ENCODE data around the gene C2orf49. TPM values are rescaled to one million over a fixed set of nuclear protein-coding genes. Genes with fewer than 3 reads are reported as not detected.

The C2orf49 gene
- total RNA-seq, 1 experiment from 2014 or later = 17.2 TPM

DNA sequence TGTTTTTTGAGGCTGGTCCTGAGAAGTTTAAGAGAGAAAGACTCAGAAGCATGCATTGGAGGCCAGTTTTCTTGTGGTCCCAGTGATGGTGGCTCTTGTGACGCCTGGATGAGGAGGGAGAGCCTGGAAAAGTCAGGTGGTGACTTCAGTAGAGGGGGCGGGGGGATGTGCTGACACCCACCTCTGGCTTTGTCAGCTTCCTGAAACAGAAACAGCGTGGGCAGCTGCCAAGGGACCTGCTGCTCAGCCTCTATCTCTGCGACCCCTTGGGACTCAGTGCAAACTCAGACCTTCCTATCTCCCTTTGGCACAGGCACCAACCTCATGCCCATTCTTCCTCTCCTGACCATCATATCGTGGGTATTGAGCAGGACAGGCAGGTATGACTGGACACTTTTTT lies 14.2 kb upstream of the C2orf49 start:
- H3K4me1 ChIP-seq (ENCODE audit: control insufficient read depth in 1 of 2, insufficient read depth in 2 of 2, low read length in 2 of 2) = peaks cover 4 to 8% of the 10 kb centered on the region in 2 experiments; a peak in 3 of 4 replicates
- ChIA-PET POLR2A (no interaction called here), CTCF (no interaction called here), RAD21 (ENCODE audit: low non-redundant PET in 1 of 2, low total read pairs in 2 of 2, uncharacterized antibody in 2 of 2, unreplicated experiment in 2 of 2) (no interaction called here)
- intact Hi-C loops (cut with micrococcal nuclease) = no loop called here
- DNase-seq (ENCODE audit: low read depth, low spot score) (no peak), ATAC-seq (no peak)
- H3K27ac ChIP-seq (ENCODE audit: low read depth, low read length) = no peak overlapping the region
- no peak overlapping the region for H2AFZ ChIP-seq (ENCODE audit: low read depth, low read length, poor library complexity, severe bottlenecking)
- BruUV-seq (replicated peaks) = no TSS peak
- no peaks in the 10 kb centered on the region for H4K20me1 ChIP-seq (ENCODE audit: insufficient read depth)
- no peak overlapping the region for H3K4me2 ChIP-seq (ENCODE audit: low read length)
- no peak overlapping the region for H3K9ac ChIP-seq (ENCODE audit: low read length)
- H3K4me3 ChIP-seq (replicated peaks in 1 of 2; ENCODE audit: low read depth in 1 of 2, low read length in 2 of 2) = no peak overlapping the region
- no peaks in the 10 kb centered on the region for H3K36me3 ChIP-seq (ENCODE audit: control insufficient read depth in 1 of 2, insufficient read depth in 2 of 2, low read length in 2 of 2)
- no peaks in the 10 kb centered on the region for H3K9me3 ChIP-seq (ENCODE audit: control insufficient read depth in 1 of 2, insufficient read depth in 1 of 2, low read depth in 1 of 2, low read length in 2 of 2)
- no peaks in the 10 kb centered on the region for H3K9me2 ChIP-seq (ENCODE audit: insufficient read depth)
- no peak for TF ChIP-seq JUND (IDR thresholded peaks at IDR 0.05)
- H3K27me3 ChIP-seq (ENCODE audit: insufficient read depth, low read length) = no peaks in the 10 kb centered on the region
- peaks cover 84% of the 10 kb centered on the region for H3K79me2 ChIP-seq (ENCODE audit: insufficient read depth, low read length)

DNA sequence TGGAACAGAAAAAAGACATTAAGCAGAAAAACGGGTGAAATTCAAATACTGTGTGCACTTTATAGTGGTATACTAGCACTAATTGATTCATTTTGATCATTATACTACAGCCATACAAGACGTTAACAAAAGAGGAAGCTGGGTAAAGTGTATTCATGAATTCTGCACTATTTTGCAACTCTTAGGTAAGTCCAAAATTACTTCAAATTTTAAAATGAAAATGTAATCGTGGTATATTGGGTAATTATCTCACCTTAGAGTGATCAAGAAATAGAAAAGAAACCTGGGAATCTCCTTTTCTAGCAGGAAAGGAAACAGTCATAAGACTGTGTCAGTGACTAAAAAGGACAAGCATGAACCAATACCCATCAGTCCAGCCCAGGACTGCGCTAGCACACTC lies 13.2 kb upstream of the C2orf49 start:
- CTCF ChIA-PET = no interaction called here
- H3K79me2 ChIP-seq (ENCODE audit: insufficient read depth, low read length) = peaks cover 85% of the 10 kb centered on the region
- no peak for TF ChIP-seq CEBPB (IDR thresholded peaks at IDR 0.05; ENCODE audit: low read depth)
- TF ChIP-seq, protein P1, sequence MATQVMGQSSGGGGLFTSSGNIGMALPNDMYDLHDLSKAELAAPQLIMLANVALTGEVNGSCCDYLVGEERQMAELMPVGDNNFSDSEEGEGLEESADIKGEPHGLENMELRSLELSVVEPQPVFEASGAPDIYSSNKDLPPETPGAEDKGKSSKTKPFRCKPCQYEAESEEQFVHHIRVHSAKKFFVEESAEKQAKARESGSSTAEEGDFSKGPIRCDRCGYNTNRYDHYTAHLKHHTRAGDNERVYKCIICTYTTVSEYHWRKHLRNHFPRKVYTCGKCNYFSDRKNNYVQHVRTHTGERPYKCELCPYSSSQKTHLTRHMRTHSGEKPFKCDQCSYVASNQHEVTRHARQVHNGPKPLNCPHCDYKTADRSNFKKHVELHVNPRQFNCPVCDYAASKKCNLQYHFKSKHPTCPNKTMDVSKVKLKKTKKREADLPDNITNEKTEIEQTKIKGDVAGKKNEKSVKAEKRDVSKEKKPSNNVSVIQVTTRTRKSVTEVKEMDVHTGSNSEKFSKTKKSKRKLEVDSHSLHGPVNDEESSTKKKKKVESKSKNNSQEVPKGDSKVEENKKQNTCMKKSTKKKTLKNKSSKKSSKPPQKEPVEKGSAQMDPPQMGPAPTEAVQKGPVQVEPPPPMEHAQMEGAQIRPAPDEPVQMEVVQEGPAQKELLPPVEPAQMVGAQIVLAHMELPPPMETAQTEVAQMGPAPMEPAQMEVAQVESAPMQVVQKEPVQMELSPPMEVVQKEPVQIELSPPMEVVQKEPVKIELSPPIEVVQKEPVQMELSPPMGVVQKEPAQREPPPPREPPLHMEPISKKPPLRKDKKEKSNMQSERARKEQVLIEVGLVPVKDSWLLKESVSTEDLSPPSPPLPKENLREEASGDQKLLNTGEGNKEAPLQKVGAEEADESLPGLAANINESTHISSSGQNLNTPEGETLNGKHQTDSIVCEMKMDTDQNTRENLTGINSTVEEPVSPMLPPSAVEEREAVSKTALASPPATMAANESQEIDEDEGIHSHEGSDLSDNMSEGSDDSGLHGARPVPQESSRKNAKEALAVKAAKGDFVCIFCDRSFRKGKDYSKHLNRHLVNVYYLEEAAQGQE (IDR thresholded peaks at IDR 0.05; ENCODE audit: low read depth) = no peak
- no peak for TF ChIP-seq EZH2phosphoT487 (IDR thresholded peaks at IDR 0.05; ENCODE audit: borderline replicate concordance)
- TF ChIP-seq, protein P2, sequence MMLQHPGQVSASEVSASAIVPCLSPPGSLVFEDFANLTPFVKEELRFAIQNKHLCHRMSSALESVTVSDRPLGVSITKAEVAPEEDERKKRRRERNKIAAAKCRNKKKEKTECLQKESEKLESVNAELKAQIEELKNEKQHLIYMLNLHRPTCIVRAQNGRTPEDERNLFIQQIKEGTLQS (IDR thresholded peaks at IDR 0.05) = no peak
- TF ChIP-seq, protein P3, sequence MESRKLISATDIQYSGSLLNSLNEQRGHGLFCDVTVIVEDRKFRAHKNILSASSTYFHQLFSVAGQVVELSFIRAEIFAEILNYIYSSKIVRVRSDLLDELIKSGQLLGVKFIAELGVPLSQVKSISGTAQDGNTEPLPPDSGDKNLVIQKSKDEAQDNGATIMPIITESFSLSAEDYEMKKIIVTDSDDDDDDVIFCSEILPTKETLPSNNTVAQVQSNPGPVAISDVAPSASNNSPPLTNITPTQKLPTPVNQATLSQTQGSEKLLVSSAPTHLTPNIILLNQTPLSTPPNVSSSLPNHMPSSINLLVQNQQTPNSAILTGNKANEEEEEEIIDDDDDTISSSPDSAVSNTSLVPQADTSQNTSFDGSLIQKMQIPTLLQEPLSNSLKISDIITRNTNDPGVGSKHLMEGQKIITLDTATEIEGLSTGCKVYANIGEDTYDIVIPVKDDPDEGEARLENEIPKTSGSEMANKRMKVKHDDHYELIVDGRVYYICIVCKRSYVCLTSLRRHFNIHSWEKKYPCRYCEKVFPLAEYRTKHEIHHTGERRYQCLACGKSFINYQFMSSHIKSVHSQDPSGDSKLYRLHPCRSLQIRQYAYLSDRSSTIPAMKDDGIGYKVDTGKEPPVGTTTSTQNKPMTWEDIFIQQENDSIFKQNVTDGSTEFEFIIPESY (IDR thresholded peaks at IDR 0.05; ENCODE audit: extremely low read depth, insufficient replicate concordance, low read length) = no peak
- no peak for TF ChIP-seq SP1 (IDR thresholded peaks at IDR 0.05; ENCODE audit: low read depth)
- TF ChIP-seq, protein P4, sequence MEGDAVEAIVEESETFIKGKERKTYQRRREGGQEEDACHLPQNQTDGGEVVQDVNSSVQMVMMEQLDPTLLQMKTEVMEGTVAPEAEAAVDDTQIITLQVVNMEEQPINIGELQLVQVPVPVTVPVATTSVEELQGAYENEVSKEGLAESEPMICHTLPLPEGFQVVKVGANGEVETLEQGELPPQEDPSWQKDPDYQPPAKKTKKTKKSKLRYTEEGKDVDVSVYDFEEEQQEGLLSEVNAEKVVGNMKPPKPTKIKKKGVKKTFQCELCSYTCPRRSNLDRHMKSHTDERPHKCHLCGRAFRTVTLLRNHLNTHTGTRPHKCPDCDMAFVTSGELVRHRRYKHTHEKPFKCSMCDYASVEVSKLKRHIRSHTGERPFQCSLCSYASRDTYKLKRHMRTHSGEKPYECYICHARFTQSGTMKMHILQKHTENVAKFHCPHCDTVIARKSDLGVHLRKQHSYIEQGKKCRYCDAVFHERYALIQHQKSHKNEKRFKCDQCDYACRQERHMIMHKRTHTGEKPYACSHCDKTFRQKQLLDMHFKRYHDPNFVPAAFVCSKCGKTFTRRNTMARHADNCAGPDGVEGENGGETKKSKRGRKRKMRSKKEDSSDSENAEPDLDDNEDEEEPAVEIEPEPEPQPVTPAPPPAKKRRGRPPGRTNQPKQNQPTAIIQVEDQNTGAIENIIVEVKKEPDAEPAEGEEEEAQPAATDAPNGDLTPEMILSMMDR (IDR thresholded peaks at IDR 0.05 in 2 of 3, conservative IDR thresholded peaks at IDR 0.05 in 1 of 3; ENCODE audit: borderline replicate concordance in 1 of 3, insufficient read depth in 1 of 3, low read depth in 2 of 3, low read length in 2 of 3) = no peak
- TF ChIP-seq ZNF274 (IDR thresholded peaks at IDR 0.05; ENCODE audit: low read depth, low read length) = no peak
- no peak for TF ChIP-seq ZFX (IDR thresholded peaks at IDR 0.05)
- TF ChIP-seq POLR2AphosphoS5 (IDR thresholded peaks at IDR 0.05; ENCODE audit: low read depth, low read length) = no peak
- no peak for TF ChIP-seq SRF (IDR thresholded peaks at IDR 0.05; ENCODE audit: low read depth)
- no peak for TF ChIP-seq POLR2A (IDR thresholded peaks at IDR 0.05; ENCODE audit: borderline replicate concordance, extremely low read depth, insufficient read depth, insufficient read length)
- TF ChIP-seq CBX3 (IDR thresholded peaks at IDR 0.05; ENCODE audit: low read depth) = no peak
- no peak for TF ChIP-seq EZH2 (IDR thresholded peaks at IDR 0.05)

More for the DNA sequence above, 13.2 kb upstream of the C2orf49 start:
- RAD21 ChIA-PET (ENCODE audit: low non-redundant PET in 1 of 2, low total read pairs in 2 of 2, uncharacterized antibody in 2 of 2, unreplicated experiment in 2 of 2) = no interaction called here
- ATAC-seq = no peak
- no peak overlapping the region for H2AFZ ChIP-seq (ENCODE audit: low read depth, low read length, poor library complexity, severe bottlenecking)
- no peak overlapping the region for H3K27ac ChIP-seq (ENCODE audit: low read depth, low read length)
- H3K36me3 ChIP-seq (ENCODE audit: control insufficient read depth in 1 of 2, insufficient read depth in 2 of 2, low read length in 2 of 2) = no peaks in the 10 kb centered on the region
- no peaks in the 10 kb centered on the region for H4K20me1 ChIP-seq (ENCODE audit: insufficient read depth)
- H3K9me3 ChIP-seq (ENCODE audit: control insufficient read depth in 1 of 2, insufficient read depth in 1 of 2, low read depth in 1 of 2, low read length in 2 of 2) = no peaks in the 10 kb centered on the region
- H3K9me2 ChIP-seq (ENCODE audit: insufficient read depth) = no peaks in the 10 kb centered on the region
- H3K27me3 ChIP-seq (ENCODE audit: insufficient read depth, low read length) = no peaks in the 10 kb centered on the region
- no peak for DNase-seq (ENCODE audit: low read depth, low spot score)
- no peak overlapping the region for H3K4me3 ChIP-seq (replicated peaks in 1 of 2; ENCODE audit: low read depth in 1 of 2, low read length in 2 of 2)
- H3K4me2 ChIP-seq (ENCODE audit: low read length) = no peak overlapping the region
- BruUV-seq (replicated peaks) = no TSS peak
- H3K9ac ChIP-seq (ENCODE audit: low read length) = no peak overlapping the region
- POLR2A ChIA-PET = no interaction called here
- H3K4me1 ChIP-seq (ENCODE audit: control insufficient read depth in 1 of 2, insufficient read depth in 2 of 2, low read length in 2 of 2) = peaks cover 12 to 13% of the 10 kb centered on the region in 2 experiments
- intact Hi-C loops (cut with micrococcal nuclease) = no loop called here
